ENCODE measurements around the gene AP2A1. TPM values are rescaled to one million over a fixed set of nuclear protein-coding genes. Genes with fewer than 3 reads are reported as not detected.
A peak's percentile ranks its signal among the peaks of the same experiment; 100 is the strongest.

The AP2A1 gene
- total and polyA plus RNA-seq, 4 experiments from 2014 or later: 2.6 to 56.2 (median 32.5) TPM

- H3K4me1 Mint-ChIP-seq: peaks cover 16 to 50% (median 35%) of the 10 kb centered on the region in 4 donors
- intact Hi-C loops (cut with micrococcal nuclease): no loop called here
- peak overlapping the region in 4 of 8 donors; percentile 32 to 90 (median 54) for H3K4me3 Mint-ChIP-seq
- Histone ChIP-seq H3K27me3 (ENCODE audit: insufficient read depth, low read length) (no peaks in the 10 kb centered on the region), H3K4me1 (ENCODE audit: insufficient read depth, low read length) (peaks cover 31% of the 10 kb centered on the region), H3K4me3 (ENCODE audit: low read length in 2 of 2) (no peak overlapping the region), H3K36me3 (ENCODE audit: insufficient read depth, low read length) (no peaks in the 10 kb centered on the region), H3K27ac (ENCODE audit: low read depth, low read length) (no peak overlapping the region), H3K9me3 (ENCODE audit: control insufficient read depth in 1 of 2, low read length in 2 of 2) (no peaks in the 10 kb centered on the region)
- H3K27me3 Mint-ChIP-seq: no peaks in the 10 kb centered on the region
- POLR2A ChIA-PET (ENCODE audit: partially characterized antibody): interaction anchor here (1.2 to 3.6 kb wide), 4 partner anchors 39 to 94 kb away, joined by 5 to 37 read pairs (median 22); partner anchors contain the start of genes AKT1S1, AP2A1, PTOV1 and TBC1D17
- no peak for DNase-seq
- no peaks in the 10 kb centered on the region for H3K9me3 Mint-ChIP-seq
- peak overlapping the region in 4 of 7 donors; percentile 24 to 75 (median 50) for H3K27ac Mint-ChIP-seq
- CTCF ChIA-PET (ENCODE audit: partially characterized antibody): interaction anchor here (1.8 kb wide), 1 partner anchor 94 kb away, joined by 7 read pairs; no protein-coding TSS in a partner anchor
- H3K36me3 Mint-ChIP-seq: peaks cover 2 to 10% of the 10 kb centered on the region in 2 donors
Measured at GRCh38 chr19:49811328-49811727, 44.5 kb downstream of the AP2A1 start.

- POLR2A ChIA-PET (ENCODE audit: partially characterized antibody): interaction anchor here (0.7 to 3.6 kb wide), 10 partner anchors 16 to 940 kb away, joined by 3 to 53 read pairs (median 12); partner anchors contain the start of genes AKT1S1, AP2A1, NUP62 and PNKP
- Histone ChIP-seq H3K36me3 (ENCODE audit: insufficient read depth, low read length) (no peaks in the 10 kb centered on the region), H3K4me1 (ENCODE audit: insufficient read depth, low read length) (peaks cover 40% of the 10 kb centered on the region), H3K27me3 (ENCODE audit: insufficient read depth, low read length) (no peaks in the 10 kb centered on the region), H3K27ac (ENCODE audit: low read depth, low read length) (peak overlapping the region; percentile 98), H3K9me3 (ENCODE audit: control insufficient read depth in 1 of 2, low read length in 2 of 2) (no peaks in the 10 kb centered on the region), H3K4me3 (ENCODE audit: low read length in 2 of 2) (peak overlapping the region; percentile 94 to 98)
- H3K27me3 Mint-ChIP-seq: no peaks in the 10 kb centered on the region
- no peak for DNase-seq
- CTCF ChIA-PET (ENCODE audit: partially characterized antibody): interaction anchor here (1.0 kb wide), 1 partner anchor 172 kb away, joined by 4 read pairs; the partner anchor contains the start of gene RRAS
- peaks cover 0 to 4% (median 0%) of the 10 kb centered on the region in 8 donors for H3K9me3 Mint-ChIP-seq
- peak overlapping the region; percentile 99 to 100 (median 100) for H3K27ac Mint-ChIP-seq
- H3K4me3 Mint-ChIP-seq: peak overlapping the region; percentile 90 to 99 (median 96)
- intact Hi-C loops (cut with micrococcal nuclease): no loop called here
- peaks cover 0 to 13% of the 10 kb centered on the region in 2 donors for H3K36me3 Mint-ChIP-seq
- H3K4me1 Mint-ChIP-seq: peaks cover 20 to 56% (median 40%) of the 10 kb centered on the region in 4 donors
Measured at GRCh38 chr19:49812452-49812996, 45.7 kb downstream of the AP2A1 start.

- H3K27ac Mint-ChIP-seq: peak within 1 kb of the TSS; percentile 99 to 100 (median 100)
- peaks cover 40% of the 10 kb centered on the region for H3K4me1 ChIP-seq (ENCODE audit: insufficient read depth, low read length)
- peak; percentile 92 to 98 (median 94) for DNase-seq
- H3K36me3 Mint-ChIP-seq: peaks cover 0 to 15% of the 10 kb centered on the region in 2 donors
- intact Hi-C loops (cut with micrococcal nuclease): loop anchor here (1.0 kb wide), 5 partner anchors 37 to 96 kb away; partner anchors contain the start of genes AKT1S1 and TBC1D17
- H3K4me3 Mint-ChIP-seq: peak within 1 kb of the TSS; percentile 90 to 99 (median 96)
- H3K36me3 ChIP-seq (ENCODE audit: insufficient read depth, low read length): no peaks in the 10 kb centered on the region
- H3K4me1 Mint-ChIP-seq: peaks cover 20 to 55% (median 39%) of the 10 kb centered on the region in 4 donors
- no peaks in the 10 kb centered on the region for H3K27me3 Mint-ChIP-seq
- H3K27me3 ChIP-seq (ENCODE audit: insufficient read depth, low read length): no peaks in the 10 kb centered on the region
- H3K4me3 ChIP-seq (ENCODE audit: low read length in 2 of 2): peak within 1 kb of the TSS; percentile 94 to 98
- H3K27ac ChIP-seq (ENCODE audit: low read depth, low read length): peak within 1 kb of the TSS; percentile 98
- CTCF ChIA-PET (ENCODE audit: partially characterized antibody): interaction anchor here (1.0 to 1.2 kb wide), 2 partner anchors 55 to 173 kb away, joined by 3 to 4 read pairs; partner anchors contain the start of genes PNKP and RRAS
- H3K9me3 Mint-ChIP-seq: peaks cover 0 to 5% (median 0%) of the 10 kb centered on the region in 8 donors
- no peaks in the 10 kb centered on the region for H3K9me3 ChIP-seq (ENCODE audit: control insufficient read depth in 1 of 2, low read length in 2 of 2)
- POLR2A ChIA-PET (ENCODE audit: partially characterized antibody): interaction anchor here (0.8 to 3.6 kb wide), 20 partner anchors 8 to 941 kb away, joined by 3 to 53 read pairs (median 4); partner anchors contain the start of genes AKT1S1, ALDH16A1, AP2A1 and GYS1
Measured at GRCh38 chr19:49812997-49813861, 46.4 kb downstream of the AP2A1 start, which contains the start of gene FUZ. TSS of gene FUZ (minus strand) at chr19:49813292. CDS start at chr19:49813106, 186 bp downstream.

GRCh38 chr19:49814010-49814409, 47.2 kb downstream of the AP2A1 start:
- ChIA-PET CTCF (ENCODE audit: partially characterized antibody) (interaction anchor here (1.2 kb wide), 1 partner anchor 54 kb away, joined by 3 read pairs; the partner anchor contains the start of gene PNKP), POLR2A (ENCODE audit: partially characterized antibody) (interaction anchor here (0.5 to 3.6 kb wide), 14 partner anchors 9 to 942 kb away, joined by 3 to 53 read pairs (median 8); partner anchors contain the start of genes AKT1S1, AP2A1, GYS1 and IL4I1)
- Histone ChIP-seq H3K27me3 (ENCODE audit: insufficient read depth, low read length) (no peaks in the 10 kb centered on the region), H3K4me1 (ENCODE audit: insufficient read depth, low read length) (peaks cover 43% of the 10 kb centered on the region), H3K9me3 (ENCODE audit: control insufficient read depth in 1 of 2, low read length in 2 of 2) (no peaks in the 10 kb centered on the region), H3K27ac (ENCODE audit: low read depth, low read length) (peak overlapping the region; percentile 98), H3K4me3 (ENCODE audit: low read length in 2 of 2) (no peak overlapping the region), H3K36me3 (ENCODE audit: insufficient read depth, low read length) (no peaks in the 10 kb centered on the region)
- H3K4me1 Mint-ChIP-seq: peaks cover 19 to 56% (median 39%) of the 10 kb centered on the region in 4 donors
- no peak for DNase-seq
- H3K9me3 Mint-ChIP-seq: peaks cover 0 to 5% (median 0%) of the 10 kb centered on the region in 8 donors
- peaks cover 0 to 16% of the 10 kb centered on the region in 2 donors for H3K36me3 Mint-ChIP-seq
- no peaks in the 10 kb centered on the region for H3K27me3 Mint-ChIP-seq
- H3K4me3 Mint-ChIP-seq: peak overlapping the region in 7 of 8 donors; percentile 25 to 97 (median 96)
- intact Hi-C loops (cut with micrococcal nuclease): no loop called here
- peak overlapping the region; percentile 83 to 100 (median 100) for H3K27ac Mint-ChIP-seq

- no peaks in the 10 kb centered on the region for H3K27me3 ChIP-seq (ENCODE audit: insufficient read depth, low read length)
- H3K4me1 ChIP-seq (ENCODE audit: insufficient read depth, low read length): peaks cover 43% of the 10 kb centered on the region
- no peak overlapping the region for H3K4me3 Mint-ChIP-seq
- peak overlapping the region in 4 of 7 donors; percentile 31 to 100 (median 83) for H3K27ac Mint-ChIP-seq
- POLR2A ChIA-PET (ENCODE audit: partially characterized antibody): interaction anchor here (1.3 to 4.3 kb wide), 4 partner anchors 34 to 99 kb away, joined by 4 to 46 read pairs (median 21); partner anchors contain the start of genes AKT1S1, PTOV1 and TBC1D17
- no peak overlapping the region for H3K4me3 ChIP-seq (ENCODE audit: low read length in 2 of 2)
- peaks cover 0 to 24% of the 10 kb centered on the region in 2 donors for H3K36me3 Mint-ChIP-seq
- CTCF ChIA-PET (ENCODE audit: partially characterized antibody): no interaction called here
- H3K36me3 ChIP-seq (ENCODE audit: insufficient read depth, low read length): peaks cover 6% of the 10 kb centered on the region
- intact Hi-C loops (cut with micrococcal nuclease): loop anchor here (5.0 kb wide), 1 partner anchor 211 kb away; the partner anchor contains the start of genes VRK3 and ZNF473
- H3K27ac ChIP-seq (ENCODE audit: low read depth, low read length): peak overlapping the region; percentile 95
- H3K4me1 Mint-ChIP-seq: peaks cover 23 to 65% (median 45%) of the 10 kb centered on the region in 4 donors
- no peaks in the 10 kb centered on the region for H3K9me3 ChIP-seq (ENCODE audit: control insufficient read depth in 1 of 2, low read length in 2 of 2)
- DNase-seq: no peak
- peaks cover 0 to 5% (median 0%) of the 10 kb centered on the region in 8 donors for H3K9me3 Mint-ChIP-seq
- H3K27me3 Mint-ChIP-seq: no peaks in the 10 kb centered on the region
Measured at GRCh38 chr19:49816590-49816989, 49.8 kb downstream of the AP2A1 start.

- H3K4me1 Mint-ChIP-seq: peaks cover 17 to 54% (median 36%) of the 10 kb centered on the region in 4 donors
- peaks cover 0 to 5% (median 0%) of the 10 kb centered on the region in 8 donors for H3K9me3 Mint-ChIP-seq
- peak within 1 kb of the TSS; percentile 64 to 88 for H3K4me3 ChIP-seq (ENCODE audit: low read length in 2 of 2)
- H3K27ac ChIP-seq (ENCODE audit: low read depth, low read length): peak within 1 kb of the TSS; percentile 95
- peak within 1 kb of the TSS; percentile 98 to 100 (median 100) for H3K27ac Mint-ChIP-seq
- peaks cover 8% of the 10 kb centered on the region for H3K36me3 ChIP-seq (ENCODE audit: insufficient read depth, low read length)
- no peaks in the 10 kb centered on the region for H3K27me3 ChIP-seq (ENCODE audit: insufficient read depth, low read length)
- H3K4me3 Mint-ChIP-seq: peak within 1 kb of the TSS; percentile 89 to 99 (median 99)
- H3K4me1 ChIP-seq (ENCODE audit: insufficient read depth, low read length): peaks cover 33% of the 10 kb centered on the region
- ChIA-PET POLR2A (ENCODE audit: partially characterized antibody) (interaction anchor here (0.7 to 4.3 kb wide), 12 partner anchors 8 to 112 kb away, joined by 3 to 46 read pairs (median 7); partner anchors contain the start of genes AKT1S1, AP2A1, NUP62 and PTOV1), CTCF (ENCODE audit: partially characterized antibody) (interaction anchor here (1.0 kb wide), 1 partner anchor 101 kb away, joined by 4 read pairs; no protein-coding TSS in a partner anchor)
- H3K27me3 Mint-ChIP-seq: no peaks in the 10 kb centered on the region
- DNase-seq: peak; percentile 90 to 96 (median 95)
- peaks cover 1 to 24% of the 10 kb centered on the region in 2 donors for H3K36me3 Mint-ChIP-seq
- H3K9me3 ChIP-seq (ENCODE audit: control insufficient read depth in 1 of 2, low read length in 2 of 2): no peaks in the 10 kb centered on the region
- intact Hi-C loops (cut with micrococcal nuclease): loop anchor here (1.0 to 5.0 kb wide), 6 partner anchors 32 to 209 kb away; partner anchors contain the start of genes AKT1S1, ATF5, NUP62 and PNKP
Measured at GRCh38 chr19:49817964-49818648, 51.3 kb downstream of the AP2A1 start, which contains the start of gene MED25. TSS of gene MED25 (plus strand) at chr19:49818289. CDS start at chr19:49818342, 53 bp downstream.

Data from CD4-positive, alpha-beta memory T cell (primary cell).